ELR (cell line): ENCODE results near the gene GTF2IRD1.
"Not testable (repeated sequence)": the region's sequence is repeated elsewhere in the genome, so short reads cannot be mapped to it uniquely, and the experiment has no call there.

Experiments
- DNase-seq: peaks from one replicate; pipeline ENCODE4 v3.0.0-alpha.2; 2015; ENCODE audit warnings: low read depth

GTF2IRD1 gene

DNA sequence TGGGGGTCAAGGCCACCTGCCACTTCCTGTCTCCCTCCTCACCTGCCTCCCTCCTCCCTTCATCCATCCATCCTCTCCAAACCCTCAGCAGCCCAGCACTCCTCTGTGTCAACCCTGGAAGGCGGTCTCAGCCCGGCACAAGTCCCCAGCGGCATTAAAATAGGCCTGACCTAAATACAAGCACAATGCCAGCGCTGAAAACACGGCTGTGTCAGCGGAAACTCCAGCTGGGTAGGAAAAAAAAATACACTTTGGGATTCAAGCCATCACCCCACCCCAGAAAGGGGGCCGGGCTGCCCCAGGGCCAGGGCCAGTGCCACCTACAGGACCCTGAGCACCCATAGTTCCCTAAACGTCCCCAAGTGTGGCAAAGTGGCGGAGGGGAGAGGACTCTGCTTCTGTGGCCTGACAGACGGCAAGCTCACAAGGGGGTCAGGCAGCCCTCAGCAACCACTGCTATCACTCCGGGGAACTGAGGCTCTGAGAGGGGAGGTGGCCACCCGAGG, 22.7 kb upstream of the GTF2IRD1 start:
- DNase-seq = no peak

GRCh38 chr7:74437291-74437571, 16.5 kb upstream of the GTF2IRD1 start:
- DNase-seq = not testable (repeated sequence)

- no peak for DNase-seq
These were observed 15.4 kb upstream of the GTF2IRD1 start for GRCh38 chr7:74438327-74438726.

DNA sequence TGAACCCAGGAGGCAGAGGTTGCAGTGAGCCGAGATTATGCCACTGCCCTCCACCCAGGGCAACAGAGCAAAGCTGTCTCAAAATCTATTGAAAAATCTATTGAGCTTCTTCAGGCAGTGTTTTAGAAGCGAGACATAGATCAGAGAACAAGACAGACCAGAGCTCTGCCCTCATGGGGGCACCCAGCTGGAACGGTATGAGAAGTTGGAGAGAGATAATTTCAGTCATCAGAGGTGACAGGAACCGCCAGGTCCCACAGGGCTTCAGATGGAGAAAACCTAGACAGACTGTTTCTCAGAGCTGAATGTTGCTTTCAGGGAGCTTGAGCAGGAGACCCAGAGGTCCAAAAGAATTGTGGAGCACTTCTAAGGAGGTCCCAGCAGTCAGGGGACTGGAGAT, 14.2 kb upstream of the GTF2IRD1 start:
- DNase-seq = no peak

GRCh38 chr7:74440143-74440542, 13.6 kb upstream of the GTF2IRD1 start:
- DNase-seq = not testable (repeated sequence)

DNA sequence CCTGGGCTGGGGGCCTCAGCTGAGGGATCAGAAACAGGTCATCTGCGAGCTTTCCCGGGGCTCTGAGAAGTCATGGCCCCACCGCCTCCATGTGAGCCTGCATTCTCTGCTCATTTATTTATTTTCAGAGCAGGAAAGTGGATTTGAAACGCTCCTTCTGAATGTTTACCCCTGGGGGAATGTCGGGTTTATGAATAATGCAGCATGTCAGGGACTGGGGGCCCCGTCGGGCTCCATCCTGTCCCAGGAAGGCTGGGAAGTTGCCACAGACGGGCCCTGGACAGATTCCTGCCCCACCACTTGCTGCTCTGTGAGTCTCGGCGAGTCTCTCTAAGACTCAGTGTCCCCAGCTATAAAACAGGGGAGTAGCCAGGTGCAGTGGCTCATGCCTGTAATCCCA, 11.9 kb upstream of the GTF2IRD1 start:
- DNase-seq = peak; percentile 65

GRCh38 chr7:74443543-74444247, 10.0 kb upstream of the GTF2IRD1 start:
- DNase-seq = no peak

GRCh38 chr7:74449144-74449543, 4.6 kb upstream of the GTF2IRD1 start:
- no peak for DNase-seq

DNA sequence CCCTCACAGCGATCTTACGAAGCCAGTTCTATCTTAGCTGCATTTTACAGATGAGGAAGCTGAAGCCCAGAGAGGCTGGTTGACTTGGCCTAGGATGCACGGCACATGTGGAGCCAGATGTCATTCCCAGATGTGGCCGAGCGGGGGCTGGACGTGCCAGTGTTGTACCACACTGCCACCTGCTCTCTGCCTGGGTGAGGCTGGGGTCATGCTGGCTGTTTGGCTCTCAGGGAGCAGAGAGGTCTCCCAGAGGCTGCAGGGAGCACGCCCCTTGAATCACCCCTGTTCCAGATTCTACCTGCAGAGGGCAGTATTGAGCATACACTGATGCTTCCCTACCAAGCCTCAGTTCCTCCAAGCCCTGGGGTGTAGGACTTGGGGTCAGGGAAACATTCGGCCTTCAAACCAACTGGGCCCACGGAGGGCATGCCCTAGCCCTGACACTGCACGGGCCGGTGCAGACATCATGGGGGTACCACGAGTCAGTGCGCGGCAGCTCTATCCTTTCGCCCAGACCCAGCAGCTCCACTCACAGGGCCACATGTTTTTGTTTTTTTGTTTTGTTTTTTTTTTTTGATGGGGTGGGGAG, 3.8 kb upstream of the GTF2IRD1 start:
- peak; percentile 71 for DNase-seq

DNA sequence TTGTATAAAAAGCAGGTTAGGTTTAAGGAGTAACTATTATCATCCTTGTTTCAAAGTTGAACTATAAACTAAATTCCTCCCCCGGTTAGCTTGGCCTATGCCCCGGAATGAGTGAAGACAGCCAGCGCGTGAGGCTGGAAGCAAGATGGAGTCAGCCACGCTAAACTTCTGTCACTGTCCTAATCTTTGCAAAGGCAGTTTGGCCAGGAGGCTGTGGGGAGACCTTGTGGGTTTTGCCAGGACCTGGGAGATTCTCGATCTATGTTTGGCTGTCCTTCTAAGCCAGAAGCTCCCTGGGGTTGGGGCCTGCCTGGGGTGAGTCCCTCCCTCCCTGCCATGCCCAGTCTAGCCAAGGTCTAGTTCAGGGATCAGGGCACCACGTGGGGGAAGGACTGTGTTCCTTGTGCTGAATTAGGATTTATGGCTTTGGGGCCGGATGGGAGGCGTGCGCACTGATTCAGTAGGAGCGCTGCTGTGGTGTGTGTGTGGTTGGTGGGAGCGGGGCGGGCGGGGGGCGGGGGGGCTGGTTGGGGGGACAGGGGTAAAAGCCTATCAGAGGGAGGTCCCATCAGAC, 871 bp upstream of the GTF2IRD1 start:
- peak; percentile 68 for DNase-seq

- DNase-seq = no peak
These were observed 567 bp downstream of the GTF2IRD1 start for GRCh38 chr7:74454021-74454924.

DNA sequence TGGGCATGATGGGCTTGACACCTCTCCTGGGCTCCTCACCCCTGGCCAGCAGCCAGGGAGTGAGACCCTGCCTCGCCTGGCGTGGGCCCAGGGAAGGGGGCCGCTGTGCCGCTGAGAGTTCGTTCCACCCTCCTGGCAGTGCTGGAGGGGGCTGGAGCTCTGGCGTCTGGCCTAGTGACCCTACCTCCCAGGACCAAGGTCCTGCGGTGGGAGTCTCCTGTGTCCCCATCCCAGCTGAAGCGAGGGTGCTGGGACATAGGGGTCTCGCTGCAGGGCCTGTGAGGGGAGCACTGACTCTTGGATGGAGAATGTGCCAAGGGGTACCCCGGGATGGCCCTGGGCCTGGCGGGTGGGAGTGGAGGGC, 1.2 kb downstream of the GTF2IRD1 start:
- no peak for DNase-seq

GRCh38 chr7:74455291-74455804, 1.6 kb downstream of the GTF2IRD1 start:
- DNase-seq = no peak

DNA sequence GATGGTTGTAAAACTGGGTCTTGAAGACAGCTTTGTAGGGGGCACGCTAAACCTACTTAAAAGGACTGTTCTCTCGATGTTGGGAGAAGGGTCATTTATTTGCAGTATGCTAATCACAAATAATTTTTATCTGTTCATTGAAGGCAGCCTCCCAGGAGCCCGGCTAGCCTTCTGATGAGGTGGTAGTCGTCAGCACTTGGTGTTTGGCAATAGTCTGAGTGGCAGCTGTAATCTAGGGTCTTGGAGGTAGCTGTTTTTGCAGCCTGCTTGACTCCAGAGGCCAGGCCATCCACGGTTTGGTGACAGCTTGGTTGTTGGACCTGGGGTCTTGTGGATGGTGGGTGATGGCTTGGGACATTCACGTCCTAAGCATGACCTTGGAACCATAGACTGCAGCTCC, 2.2 kb downstream of the GTF2IRD1 start:
- DNase-seq = no peak

- no peak for DNase-seq
These were observed 3.3 kb downstream of the GTF2IRD1 start for GRCh38 chr7:74457007-74457406.

GRCh38 chr7:74461970-74462706, 8.4 kb downstream of the GTF2IRD1 start:
- DNase-seq = no peak

DNA sequence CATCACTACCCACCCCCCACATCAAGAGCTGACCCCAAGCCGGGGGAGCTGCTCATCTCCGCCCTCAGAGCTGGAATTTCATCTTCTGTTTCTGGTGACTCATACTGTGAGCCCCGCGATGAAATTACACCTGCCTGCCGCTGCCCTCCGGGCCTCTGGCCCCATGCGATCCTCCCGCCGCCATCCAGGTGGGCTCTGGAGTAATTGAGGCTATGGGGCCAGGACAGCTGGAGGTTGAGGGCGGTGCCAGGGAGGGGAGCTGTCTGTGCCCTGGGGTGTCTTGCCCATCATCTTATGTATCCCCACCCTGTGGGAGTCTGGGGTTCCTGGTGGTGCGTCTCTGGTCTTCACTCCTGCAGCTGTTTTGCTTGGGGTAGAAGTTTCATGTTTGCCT, 9.0 kb downstream of the GTF2IRD1 start:
- no peak for DNase-seq

- no peak for DNase-seq
These were observed 11.5 kb downstream of the GTF2IRD1 start for GRCh38 chr7:74464931-74465886.

DNA sequence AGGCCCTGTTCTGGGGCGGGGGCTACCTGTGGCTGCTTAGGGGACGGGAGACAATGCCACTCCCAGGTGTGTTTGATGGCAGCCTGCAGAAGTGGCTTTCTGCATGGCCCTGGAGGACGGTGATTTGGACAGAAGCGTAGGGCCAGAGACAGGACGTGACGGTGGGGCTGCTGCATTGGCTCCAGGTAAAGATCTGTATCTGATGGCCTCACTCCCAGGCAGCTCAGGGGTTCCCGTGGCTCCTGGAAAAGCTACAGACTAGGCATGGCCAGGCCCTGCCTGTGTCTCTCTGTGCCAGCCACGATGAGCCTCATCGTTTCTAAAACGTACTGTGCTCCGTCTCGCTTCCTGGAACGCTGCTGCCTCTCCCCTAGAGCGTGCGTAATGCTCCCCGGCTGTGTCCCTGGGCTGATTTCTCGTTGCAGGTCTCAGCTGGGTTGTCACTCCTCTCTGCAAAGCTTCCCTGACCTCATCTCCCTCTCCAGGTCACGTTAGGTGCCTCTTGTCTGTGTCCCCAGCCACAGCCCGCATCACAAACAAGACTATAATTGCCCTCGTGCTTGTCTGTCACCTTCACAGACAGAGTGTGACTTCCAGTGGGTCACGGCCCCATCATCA, 12.6 kb downstream of the GTF2IRD1 start:
- no peak for DNase-seq

DNA sequence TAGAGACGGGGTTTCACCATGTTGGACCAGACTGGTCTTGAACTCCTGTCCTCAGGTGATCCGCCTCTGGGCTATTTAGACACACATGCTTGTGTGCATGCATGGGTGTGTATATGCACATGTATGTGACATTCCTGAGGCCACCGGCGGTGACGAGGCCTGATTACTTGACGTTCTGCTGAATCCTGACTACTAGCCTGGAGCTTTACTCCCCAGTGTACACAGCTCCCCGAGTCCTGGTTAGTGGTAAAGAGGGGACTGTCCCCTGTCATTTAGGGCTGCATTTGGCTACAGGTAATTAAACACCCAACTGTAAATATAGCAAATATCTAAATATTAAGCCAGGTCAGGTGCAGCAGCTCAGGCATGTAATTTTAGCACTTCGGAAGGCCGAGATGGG, 14.2 kb downstream of the GTF2IRD1 start:
- DNase-seq = no peak
